GM04504 (cell line): ENCODE measurements around the gene NEUROD2.
"Not testable (repeated sequence)": the region's sequence is repeated elsewhere in the genome, so short reads cannot be mapped to it uniquely, and the experiment has no call there.

ENCODE experiments used
- DNase-seq: peaks from one replicate; pipeline ENCODE4 v3.0.0-alpha.2; 2012; ENCODE audit warnings: low read depth

NEUROD2 gene

DNA sequence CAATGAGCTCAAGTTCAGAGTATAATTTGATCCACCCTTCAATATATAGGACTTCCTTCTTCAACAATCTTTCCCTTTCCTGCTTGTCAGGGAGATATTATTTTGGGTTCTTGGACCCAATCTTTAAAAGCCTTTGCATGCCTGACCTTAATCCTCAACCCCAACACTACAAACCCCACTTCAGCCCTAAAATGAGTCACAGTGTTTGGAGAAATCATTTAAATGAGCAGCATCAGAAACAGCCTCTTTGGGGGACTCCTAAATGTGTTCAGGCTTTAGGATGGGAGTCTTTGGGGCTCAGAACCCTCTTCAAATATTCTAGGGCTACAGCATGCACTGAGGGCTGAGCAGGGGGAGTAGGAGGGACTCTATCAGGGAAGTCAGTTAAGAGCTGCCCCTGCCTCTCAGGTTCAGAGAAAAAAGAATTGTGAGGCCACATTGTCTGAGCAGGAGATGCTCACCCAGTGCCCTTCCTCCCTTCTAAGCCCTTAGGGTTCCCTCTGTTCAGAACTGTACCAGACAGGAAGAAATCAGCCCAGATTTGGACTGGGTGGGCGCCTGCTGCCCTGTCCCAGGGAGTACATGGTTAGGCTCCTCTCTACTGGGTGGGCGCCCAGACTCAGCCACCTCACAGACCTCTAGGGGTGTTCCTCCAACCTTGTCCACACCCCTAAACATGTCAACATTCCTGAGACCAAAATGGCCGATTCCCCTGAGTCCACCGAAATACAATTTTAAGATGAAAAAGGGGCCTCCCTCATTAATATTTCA is 5.0 kb downstream of the NEUROD2 start:
- no peak for DNase-seq

DNA sequence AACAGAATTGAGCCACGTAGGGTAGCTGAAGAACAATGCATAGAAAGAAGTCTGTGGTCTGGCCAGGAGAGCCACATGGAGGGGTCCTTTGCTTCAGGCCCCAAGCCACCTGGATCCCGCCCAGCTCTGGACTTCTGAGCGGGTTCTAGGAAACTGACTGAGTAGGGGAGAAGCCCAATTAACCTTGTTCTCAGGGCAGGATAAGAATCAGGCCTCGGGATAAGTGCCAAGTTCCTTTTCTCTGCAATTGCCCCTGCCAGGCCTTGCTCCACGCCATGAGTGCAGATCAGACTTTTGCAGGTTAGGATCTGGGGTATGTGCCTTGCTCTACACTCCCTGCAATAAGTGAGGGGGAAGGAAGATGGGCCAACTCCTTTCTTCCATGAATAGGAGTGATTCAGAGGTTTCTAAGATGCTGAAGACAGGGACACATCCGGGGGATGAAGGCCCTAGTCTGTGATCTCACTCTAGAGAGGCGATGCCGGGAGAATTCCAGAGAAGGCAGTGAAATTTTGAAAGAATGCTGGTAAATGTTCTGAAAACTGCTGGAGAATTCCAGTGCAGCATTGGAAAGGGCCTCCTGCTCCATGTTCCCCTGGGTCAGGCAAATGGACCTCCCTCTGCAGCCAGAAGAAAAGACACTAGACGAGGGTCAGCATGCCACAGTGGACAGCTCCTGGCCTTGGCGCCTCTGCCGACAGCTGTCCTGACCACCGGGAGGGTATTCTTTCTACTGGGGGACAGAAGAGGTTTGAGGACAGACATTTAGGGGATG is 5.8 kb downstream of the NEUROD2 start:
- no peak for DNase-seq

DNA sequence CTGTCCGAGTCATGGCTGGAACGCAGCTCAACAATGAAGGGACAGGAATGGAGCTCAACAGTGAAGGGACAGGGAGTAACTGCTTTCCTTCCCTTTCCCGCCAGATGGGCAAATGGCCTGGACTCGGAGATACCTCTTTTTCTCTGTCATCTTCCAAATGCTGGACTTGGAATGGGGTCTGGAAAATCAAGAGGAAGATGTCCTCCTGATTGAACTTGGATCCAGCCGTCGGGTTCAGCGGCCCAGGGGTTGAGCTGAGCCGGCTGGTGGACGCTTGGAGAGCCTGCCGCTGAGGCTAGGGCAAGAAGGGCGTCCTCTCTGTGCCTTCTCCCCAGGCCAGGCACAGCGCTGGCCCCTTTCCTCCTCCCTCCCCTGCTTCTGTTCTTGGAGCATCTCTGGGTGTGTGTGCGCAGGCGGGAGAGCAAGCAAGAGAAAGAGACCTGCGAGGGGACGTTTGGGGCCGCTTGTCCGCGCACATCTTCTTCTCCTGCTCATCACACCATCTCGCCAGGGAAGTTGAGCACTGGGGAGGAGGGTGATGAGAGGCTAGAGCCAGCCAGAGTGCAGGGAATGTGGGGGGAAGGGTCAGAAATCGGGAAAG is 6.6 kb downstream of the NEUROD2 start:
- DNase-seq, result no peak

DNA sequence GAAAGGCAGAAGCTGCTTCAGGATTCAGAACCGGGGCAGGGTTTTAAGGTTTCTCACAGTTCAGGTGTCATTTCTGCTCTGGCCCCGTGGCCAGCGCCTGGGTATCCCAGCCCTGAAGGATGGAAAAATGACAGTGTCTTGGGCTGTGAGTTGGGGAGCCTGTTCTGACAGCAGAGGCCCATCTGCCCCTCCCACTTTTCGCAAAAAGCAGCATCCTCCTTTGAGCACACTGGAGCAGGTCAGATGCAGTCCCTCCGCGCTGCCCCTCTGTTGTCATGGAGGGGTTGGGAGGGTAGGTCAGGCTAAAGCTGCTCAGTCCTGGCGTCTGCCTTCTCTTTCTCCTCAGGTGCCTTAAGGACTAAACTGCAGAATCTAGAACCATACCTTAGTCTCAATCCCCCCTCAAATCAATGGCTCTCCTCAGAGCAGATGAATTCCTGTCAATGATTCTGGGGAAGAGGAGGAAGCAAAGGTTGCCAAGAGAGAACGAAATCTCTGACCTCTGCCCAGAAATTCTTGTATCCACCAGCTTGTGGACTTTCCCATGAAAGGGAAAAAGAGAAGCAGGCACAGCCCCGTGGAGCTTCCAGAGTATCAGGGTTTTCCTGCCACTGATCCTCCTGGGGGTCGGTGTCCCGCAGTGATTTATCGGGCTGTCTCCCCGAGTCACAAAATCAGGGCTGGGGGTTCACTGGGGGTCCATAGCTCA is 7.3 kb downstream of the NEUROD2 start:
- DNase-seq, result no peak

DNA sequence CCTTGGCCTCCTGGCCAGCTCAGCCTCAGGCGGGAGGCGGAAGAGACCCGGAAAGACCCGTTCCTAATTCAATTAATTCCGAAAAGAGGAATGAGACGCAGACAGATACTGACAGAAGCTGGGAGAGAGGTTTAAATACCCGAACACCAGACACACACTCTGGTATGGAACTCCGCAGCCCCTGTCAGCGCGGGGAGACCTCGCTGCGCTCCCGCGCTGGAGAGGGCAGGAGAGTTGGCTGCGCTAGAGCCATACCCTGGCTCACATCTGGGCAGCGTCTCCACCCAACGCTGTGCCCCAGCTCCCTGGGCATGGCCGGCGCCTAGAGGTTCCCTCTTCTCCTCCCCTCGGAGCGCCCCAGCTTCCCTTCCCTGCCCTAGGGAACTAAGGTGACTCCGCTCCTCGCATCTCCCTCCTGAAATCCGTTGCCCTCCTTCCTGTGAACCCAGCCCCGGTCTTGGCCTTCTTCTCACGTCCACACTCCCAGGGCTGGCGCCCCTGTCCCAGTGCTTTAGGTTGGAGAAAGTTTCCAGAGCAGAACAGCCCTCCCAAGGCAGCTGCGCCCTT is 8.0 kb downstream of the NEUROD2 start:
- DNase-seq, result no peak

DNA sequence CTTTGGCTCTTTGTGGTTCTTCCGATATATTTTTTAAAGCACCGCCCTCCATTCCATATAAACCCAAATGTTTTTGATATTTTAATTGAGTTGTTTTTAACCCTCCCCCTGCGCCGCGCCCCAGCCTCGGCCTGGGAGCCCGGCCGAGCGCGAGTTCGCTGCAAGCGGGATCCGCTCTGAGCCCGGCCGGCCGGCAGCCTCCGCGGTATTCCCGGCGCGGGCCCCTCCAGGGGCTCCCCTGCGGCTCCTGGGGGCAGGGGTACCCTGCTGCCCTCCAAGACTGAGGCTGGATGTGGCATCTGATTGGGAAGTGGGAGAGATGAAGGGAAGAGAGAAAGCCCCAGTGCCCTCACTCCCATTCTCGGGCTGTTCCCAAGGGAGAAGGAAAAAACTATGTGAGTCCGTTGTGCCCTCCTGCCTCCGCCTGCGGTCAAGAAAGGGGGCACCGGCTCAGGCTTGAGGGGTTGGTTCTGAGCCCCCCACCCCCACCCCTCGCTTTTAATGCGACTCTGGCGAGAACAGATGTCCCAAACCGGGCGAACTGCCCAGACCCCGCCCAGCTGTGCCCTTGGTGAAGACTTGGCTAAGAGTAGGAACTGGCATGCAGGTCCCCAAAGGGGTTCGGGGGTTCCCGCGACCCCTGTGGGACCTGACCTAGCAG is 8.6 kb downstream of the NEUROD2 start:
- no peak for DNase-seq

GRCh38 chr17:39598630-39599003 is 9.1 kb downstream of the NEUROD2 start:
- DNase-seq, result no peak

GRCh38 chr17:39598047-39598481 is 9.7 kb downstream of the NEUROD2 start:
- no peak for DNase-seq

DNA sequence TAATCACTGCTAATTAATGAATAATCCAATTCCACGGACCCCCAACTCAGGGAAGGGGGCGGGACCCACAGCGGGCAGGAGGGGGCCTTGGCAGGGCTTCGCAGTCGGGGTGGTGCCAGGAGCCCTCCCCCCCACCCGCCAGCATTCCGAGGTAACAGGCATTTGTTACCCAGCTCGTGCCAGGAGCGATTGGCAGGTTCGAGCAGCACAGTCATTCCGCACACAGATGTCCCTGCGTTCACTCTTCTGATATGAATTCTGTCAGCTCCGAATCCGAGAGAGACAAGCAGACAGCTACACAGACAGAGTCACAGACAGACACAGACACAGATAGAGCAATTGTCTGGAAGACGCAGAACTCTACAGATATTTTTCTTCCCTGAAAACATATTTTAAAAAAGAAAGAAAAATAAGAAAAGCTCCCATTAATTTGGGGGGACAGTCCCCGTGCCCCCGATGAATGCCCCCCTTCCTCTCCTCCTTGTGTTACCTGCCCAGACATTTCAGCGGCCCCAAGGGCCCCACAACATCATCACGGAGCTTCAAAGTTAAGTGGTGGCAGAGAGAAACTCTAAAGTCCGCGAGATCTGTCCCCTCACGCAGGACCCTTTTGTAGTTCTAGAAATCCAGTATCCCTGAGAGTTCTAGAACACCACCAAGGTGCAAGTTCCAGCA is 10.2 kb downstream of the NEUROD2 start:
- no peak for DNase-seq

DNA sequence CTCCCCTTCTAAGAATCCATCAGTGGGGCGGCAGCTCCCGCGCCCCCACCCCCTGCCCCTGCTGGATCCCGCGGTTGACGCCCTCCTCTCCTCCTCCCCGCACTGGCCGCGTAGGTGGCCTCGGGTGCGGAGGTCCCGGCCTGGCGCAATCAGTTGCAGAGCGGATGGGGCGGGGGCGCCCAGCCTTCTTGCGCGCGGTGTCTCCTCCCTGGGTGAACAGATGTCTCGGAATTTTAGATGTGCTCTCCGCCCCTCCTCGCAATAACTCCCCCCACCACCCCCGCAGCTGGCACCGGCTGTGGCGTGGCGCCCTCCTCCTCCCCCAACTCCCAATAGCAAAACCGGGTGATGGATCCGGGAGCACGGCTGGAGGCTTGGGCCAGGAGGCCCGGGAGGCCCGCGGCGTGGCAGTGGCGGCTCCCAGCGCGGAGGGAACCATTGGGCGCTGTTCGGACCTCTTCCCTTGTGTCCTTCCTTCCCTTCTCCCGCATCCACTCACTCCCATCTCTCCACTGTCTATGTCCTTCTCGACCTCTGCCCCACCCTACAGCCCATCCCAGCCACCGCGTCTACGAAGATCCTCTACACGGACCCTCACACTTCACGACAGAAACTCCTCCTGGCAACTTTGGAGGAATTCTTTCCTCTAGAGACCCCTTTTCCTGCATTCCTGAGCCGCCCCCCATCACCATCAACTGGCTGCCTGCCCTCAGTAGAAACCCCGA is 11.0 kb downstream of the NEUROD2 start:
- DNase-seq, result no peak

GRCh38 chr17:39595928-39596510 is 11.7 kb downstream of the NEUROD2 start:
- no peak for DNase-seq

- no peak for DNase-seq
Observed at GRCh38 chr17:39595294-39595693, 12.4 kb downstream of the NEUROD2 start.

DNA sequence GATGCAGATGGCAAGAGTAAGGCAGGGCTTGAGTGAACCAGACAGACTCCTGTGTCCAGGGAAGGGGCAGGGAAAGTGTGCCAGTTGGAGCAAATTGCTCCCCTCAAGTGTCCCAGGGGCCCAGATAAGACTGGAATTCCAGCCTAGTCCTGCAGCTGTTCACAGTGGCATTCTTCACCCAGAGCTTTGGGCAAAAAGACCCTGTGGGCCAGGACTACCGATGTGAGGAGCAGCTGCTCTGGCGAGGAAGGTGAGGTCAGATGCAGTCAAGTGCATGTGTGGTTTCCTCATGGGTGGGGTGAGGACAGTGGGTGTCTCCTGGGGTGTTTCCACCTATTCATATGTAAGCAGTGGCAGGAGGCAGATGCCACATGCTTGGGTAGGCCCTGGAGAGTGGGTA is 14.3 kb downstream of the NEUROD2 start:
- DNase-seq, result no peak

DNA sequence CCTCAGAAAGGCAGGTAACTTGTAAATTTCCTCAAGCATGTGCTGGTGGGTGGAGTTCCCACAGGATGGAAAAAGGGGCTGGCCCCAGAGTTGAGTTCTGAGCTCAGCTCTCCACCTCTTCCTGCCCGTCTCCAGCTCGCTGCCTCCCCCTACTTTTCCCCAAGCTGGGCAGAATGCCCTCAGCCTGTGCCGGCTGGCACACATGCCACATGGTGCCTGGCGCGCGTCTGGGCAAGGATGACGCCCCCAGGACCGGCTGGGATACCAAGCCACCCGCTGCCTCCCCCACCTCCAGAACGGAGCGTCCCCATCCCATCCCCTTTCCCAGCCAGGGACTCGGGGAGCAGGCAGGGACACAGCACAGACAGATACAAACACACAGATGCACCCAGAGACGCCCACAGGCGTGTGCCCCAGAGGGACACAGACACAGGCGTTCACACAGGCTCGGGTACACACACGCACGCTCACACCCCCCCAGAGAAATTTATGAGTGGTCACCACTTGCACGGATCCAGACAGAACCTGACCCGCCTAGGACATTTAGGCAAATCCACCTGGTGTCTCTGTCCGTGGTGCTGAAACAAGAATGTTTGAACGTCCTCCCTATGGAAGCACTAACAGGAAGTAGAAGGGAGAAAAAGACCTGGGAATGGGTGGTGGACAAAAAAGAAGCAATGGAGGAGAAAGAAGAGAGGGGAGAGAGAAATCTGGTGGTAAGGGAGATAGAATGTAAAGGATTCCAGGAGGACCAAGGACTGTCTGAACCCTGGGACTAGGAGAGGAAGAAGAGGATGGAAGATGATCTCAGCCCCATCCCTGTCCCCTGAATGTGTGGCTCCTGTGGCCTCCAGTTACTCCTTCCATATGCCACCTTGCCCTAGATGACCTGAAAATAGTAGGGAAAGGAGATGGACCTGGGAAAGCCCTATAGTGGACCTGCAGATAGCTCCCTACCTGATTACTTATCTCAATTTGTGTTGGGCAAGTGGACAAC is 15.5 kb downstream of the NEUROD2 start:
- no peak for DNase-seq

GRCh38 chr17:39590180-39590579 is 17.5 kb downstream of the NEUROD2 start:
- not testable (repeated sequence) for DNase-seq

GRCh38 chr17:39582658-39583057 is 25.1 kb downstream of the NEUROD2 start:
- DNase-seq, result no peak

- no peak for DNase-seq
Observed at GRCh38 chr17:39581759-39582085, 26.0 kb downstream of the NEUROD2 start.

DNA sequence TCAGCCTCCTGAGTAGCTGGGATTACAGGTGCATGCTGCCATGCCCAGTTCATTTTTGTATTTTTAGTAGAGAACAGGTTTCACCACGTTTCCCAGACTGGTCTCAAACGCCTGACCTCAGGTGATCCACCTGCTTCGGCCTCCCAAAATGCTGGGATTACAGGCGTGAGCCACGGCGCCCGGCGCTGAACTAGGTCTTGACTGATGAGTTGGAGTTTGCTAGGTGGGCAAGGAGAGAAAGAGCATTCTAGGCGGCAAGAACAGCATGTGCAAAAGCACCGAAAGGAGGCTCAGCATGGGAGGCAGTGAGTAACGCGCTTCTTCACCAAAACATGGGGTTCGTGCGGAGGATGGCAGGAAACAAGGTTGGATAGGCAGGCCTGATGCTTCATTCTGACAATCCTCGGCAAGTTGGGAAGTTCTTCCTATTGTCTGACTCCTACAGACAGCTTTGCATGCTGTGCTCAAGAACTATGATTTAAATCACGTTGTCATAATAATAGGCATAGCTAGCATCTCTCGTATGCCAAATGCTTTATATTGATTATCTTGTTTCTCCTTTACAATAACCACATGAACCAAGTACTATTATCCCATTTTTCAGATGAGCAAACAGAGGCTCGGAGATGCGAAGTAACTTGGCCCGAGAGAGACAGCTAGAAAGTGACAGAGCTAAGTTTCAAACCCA is 26.5 kb downstream of the NEUROD2 start:
- DNase-seq, result no peak
